Chondrocyte (in vitro differentiated cells): ENCODE measurements around the gene CIT. TPM values are rescaled to one million over a fixed set of nuclear protein-coding genes. Genes with fewer than 3 reads are reported as not detected.
"Not testable (repeated sequence)": the region's sequence is repeated elsewhere in the genome, so short reads cannot be mapped to it uniquely, and the experiment has no call there.

Experiments
- DNase-seq: peaks from one replicate; pipeline ENCODE4 v3.0.0; 2021; ENCODE audit warnings: mixed read lengths, low spot score
- H3K27ac Mint-ChIP-seq: one replicate; pipeline ENCODE4 v1.8.0; 2021; ENCODE audit warnings: mild to moderate bottlenecking, moderate library complexity, mixed read lengths; ENCODE audit not compliant: unreplicated experiment
- H3K27me3 Mint-ChIP-seq: 2 replicates; pipeline ENCODE4 v1.8.0; 2021; ENCODE audit warnings: low read depth, mixed read lengths
- H3K36me3 Mint-ChIP-seq: 2 replicates; pipeline ENCODE4 v1.8.0; 2021; ENCODE audit warnings: low read depth, mixed read lengths
- H3K4me1 Mint-ChIP-seq: 2 replicates; pipeline ENCODE4 v1.8.0; 2021; ENCODE audit warnings: low read depth, mild to moderate bottlenecking, mixed read lengths
- H3K4me3 Mint-ChIP-seq: one replicate; pipeline ENCODE4 v1.8.0; 2021; ENCODE audit warnings: mild to moderate bottlenecking, moderate library complexity, mixed read lengths; ENCODE audit not compliant: unreplicated experiment
- H3K9me3 Mint-ChIP-seq: 2 replicates; pipeline ENCODE4 v1.8.0; 2021; ENCODE audit warnings: low read depth, mixed read lengths
- total RNA-seq: library from RNA; stranded (reverse); gene quantifications from 3 replicates; pipeline ENCODE4 v1.2.1, GENCODE V29; 2021
- TF ChIP-seq, protein P1 (sequence below): fragments of 200-600 bp; sonication (generic); IDR thresholded peaks from 2 replicates; pipeline ENCODE4 v1.5.0; 2021; ENCODE audit warnings: antibody characterized with exemption, mild to moderate bottlenecking, moderate library complexity

Gene CIT
- total RNA-seq, 1 donor from 2014 or later: 9.9 TPM

DNA sequence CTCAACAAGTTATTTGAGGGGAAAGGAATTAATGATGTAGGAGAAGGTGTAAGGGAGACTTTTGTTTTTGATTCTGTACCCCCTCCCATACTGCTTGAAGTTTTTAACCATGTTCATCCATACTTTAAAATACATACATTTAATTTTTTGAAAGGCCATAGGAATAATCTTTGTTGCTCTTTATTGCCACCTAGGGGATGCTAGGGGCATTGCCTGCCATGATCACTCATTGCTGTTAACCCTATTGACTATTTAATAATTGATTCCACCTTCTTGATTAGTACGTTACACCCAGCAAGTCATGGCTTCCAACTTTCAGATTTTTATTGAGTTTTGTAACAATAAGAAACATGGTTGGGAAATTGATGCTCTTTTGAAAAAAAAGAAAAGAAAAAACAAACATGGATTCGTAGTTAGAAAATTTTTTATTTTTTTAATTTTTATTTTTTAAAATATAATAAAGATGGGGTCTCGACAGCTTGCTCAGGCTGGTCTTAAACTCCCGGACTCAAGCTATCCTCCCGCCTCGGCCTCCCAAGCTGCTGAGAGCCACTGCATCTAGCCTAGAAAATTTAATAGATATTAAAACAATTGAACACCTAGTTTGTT, 217.7 kb downstream of the CIT start:
- Mint-ChIP-seq H3K27me3 (peaks cover 20% of the 10 kb centered on the region), H3K9me3 (peaks cover 2% of the 10 kb centered on the region), H3K27ac (no peak overlapping the region), H3K4me1 (no peaks in the 10 kb centered on the region), H3K36me3 (no peaks in the 10 kb centered on the region), H3K4me3 (no peak overlapping the region)
- DNase-seq: no peak
- TF ChIP-seq, protein P1, sequence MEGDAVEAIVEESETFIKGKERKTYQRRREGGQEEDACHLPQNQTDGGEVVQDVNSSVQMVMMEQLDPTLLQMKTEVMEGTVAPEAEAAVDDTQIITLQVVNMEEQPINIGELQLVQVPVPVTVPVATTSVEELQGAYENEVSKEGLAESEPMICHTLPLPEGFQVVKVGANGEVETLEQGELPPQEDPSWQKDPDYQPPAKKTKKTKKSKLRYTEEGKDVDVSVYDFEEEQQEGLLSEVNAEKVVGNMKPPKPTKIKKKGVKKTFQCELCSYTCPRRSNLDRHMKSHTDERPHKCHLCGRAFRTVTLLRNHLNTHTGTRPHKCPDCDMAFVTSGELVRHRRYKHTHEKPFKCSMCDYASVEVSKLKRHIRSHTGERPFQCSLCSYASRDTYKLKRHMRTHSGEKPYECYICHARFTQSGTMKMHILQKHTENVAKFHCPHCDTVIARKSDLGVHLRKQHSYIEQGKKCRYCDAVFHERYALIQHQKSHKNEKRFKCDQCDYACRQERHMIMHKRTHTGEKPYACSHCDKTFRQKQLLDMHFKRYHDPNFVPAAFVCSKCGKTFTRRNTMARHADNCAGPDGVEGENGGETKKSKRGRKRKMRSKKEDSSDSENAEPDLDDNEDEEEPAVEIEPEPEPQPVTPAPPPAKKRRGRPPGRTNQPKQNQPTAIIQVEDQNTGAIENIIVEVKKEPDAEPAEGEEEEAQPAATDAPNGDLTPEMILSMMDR: peak; percentile 92

- H3K36me3 Mint-ChIP-seq, DNase-seq, H3K4me1 Mint-ChIP-seq, H3K27ac Mint-ChIP-seq, H3K4me3 Mint-ChIP-seq: not testable (repeated sequence)
- peaks cover 13% of the 10 kb centered on the region for H3K9me3 Mint-ChIP-seq
- peaks cover 18% of the 10 kb centered on the region for H3K27me3 Mint-ChIP-seq
These were observed 219.0 kb downstream of the CIT start for GRCh38 chr12:119658166-119658565.

GRCh38 chr12:119657001-119657400, 220.1 kb downstream of the CIT start:
- H3K4me3 Mint-ChIP-seq, H3K36me3 Mint-ChIP-seq, H3K4me1 Mint-ChIP-seq, H3K27ac Mint-ChIP-seq, DNase-seq: not testable (repeated sequence)
- Mint-ChIP-seq H3K27me3 (peaks cover 11% of the 10 kb centered on the region), H3K9me3 (peaks cover 22% of the 10 kb centered on the region)

DNA sequence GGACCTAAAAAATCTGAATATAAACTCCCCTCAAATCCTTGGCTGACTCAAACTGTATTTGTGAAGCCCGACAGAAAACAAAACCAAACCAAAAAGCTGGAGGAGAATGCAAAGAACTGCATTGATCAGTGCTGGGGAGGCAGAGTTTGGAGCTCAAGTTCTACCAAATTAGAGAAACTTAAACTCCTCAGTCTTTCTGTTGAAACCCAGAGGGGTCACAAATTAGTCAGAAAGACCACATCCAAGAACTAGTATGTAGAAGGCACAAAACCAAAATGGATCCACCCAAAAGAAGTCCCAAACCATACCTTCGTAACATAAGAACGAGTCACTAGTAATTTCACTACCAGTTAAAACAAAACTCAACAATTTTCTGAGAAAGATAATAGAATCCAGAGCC, 224.5 kb downstream of the CIT start:
- H3K36me3 Mint-ChIP-seq: no peaks in the 10 kb centered on the region
- H3K4me1 Mint-ChIP-seq: no peaks in the 10 kb centered on the region
- no peak overlapping the region for H3K27ac Mint-ChIP-seq
- H3K9me3 Mint-ChIP-seq: peaks cover 25% of the 10 kb centered on the region
- TF ChIP-seq, protein P1: no peak
- DNase-seq: no peak
- H3K27me3 Mint-ChIP-seq: peaks cover 4% of the 10 kb centered on the region
- no peak overlapping the region for H3K4me3 Mint-ChIP-seq

GRCh38 chr12:119649202-119649808, 227.8 kb downstream of the CIT start:
- no peak for DNase-seq
- Mint-ChIP-seq H3K27ac (no peak overlapping the region), H3K9me3 (peaks cover 27% of the 10 kb centered on the region), H3K4me1 (no peaks in the 10 kb centered on the region), H3K27me3 (peaks cover 5% of the 10 kb centered on the region), H3K4me3 (no peak overlapping the region), H3K36me3 (no peaks in the 10 kb centered on the region)
- TF ChIP-seq, protein P1: peak; percentile 75

DNA sequence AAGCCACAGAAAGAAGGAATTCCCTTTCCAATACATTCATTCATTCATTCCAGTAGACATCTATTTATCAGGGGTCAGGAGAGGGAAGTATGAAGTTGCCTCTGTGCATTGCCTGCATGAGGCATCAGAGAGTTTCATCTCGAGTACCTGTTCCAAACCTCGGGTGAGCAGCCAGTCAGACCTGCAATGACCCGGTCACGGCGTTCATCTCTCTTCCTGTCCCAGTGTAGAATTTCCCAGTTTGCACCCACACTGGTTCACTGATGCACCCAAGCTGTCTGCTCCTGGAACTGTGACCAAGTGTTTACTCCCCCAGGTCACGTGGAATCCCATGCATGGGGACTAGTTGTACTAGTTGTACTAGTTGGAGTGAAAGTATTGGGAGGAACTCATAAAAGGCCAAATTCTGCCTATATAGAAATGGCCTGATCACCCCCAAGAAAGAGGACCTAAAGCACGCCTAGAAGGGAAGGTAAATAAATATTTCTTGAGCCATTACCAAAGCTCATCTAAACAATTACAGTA, 231.5 kb downstream of the CIT start:
- Mint-ChIP-seq H3K27ac (no peak overlapping the region), H3K36me3 (no peaks in the 10 kb centered on the region), H3K4me3 (no peak overlapping the region), H3K9me3 (peaks cover 4% of the 10 kb centered on the region), H3K27me3 (peaks cover 7% of the 10 kb centered on the region), H3K4me1 (no peaks in the 10 kb centered on the region)
- TF ChIP-seq, protein P1: no peak
- no peak for DNase-seq
